H9 (cell line): ENCODE measurements around the gene SLX4IP. TPM values are rescaled to one million over a fixed set of nuclear protein-coding genes. Genes with fewer than 3 reads are reported as not detected.

ENCODE experiments used
- DNase-seq: peaks from one replicate; pipeline ENCODE4 v3.0.0-alpha.2; 2017
- H2AFZ ChIP-seq: one replicate; pipeline ENCODE4 v1.6.1; 2013; ENCODE audit warnings: mild to moderate bottlenecking, low read length, control low read depth, moderate library complexity
- H2AK5ac ChIP-seq: 2 replicates; pipeline ENCODE4 v1.6.1; 2013; ENCODE audit warnings: low read length, control low read depth, mixed read lengths; ENCODE audit not compliant: insufficient read length
- H2BK120ac ChIP-seq: one replicate; pipeline ENCODE4 v1.6.1; 2013; ENCODE audit warnings: low read depth, mild to moderate bottlenecking, low read length, control low read depth, inconsistent platforms; ENCODE audit not compliant: poor library complexity, severe bottlenecking
- H2BK12ac ChIP-seq: 2 replicates; pipeline ENCODE4 v1.6.1; 2013; ENCODE audit warnings: low read length, control low read depth, mixed read lengths, low read depth; ENCODE audit not compliant: insufficient read length
- H2BK15ac ChIP-seq: 2 replicates; pipeline ENCODE4 v1.6.1; 2013; ENCODE audit warnings: low read depth, low read length, control low read depth
- H2BK20ac ChIP-seq: one replicate; pipeline ENCODE4 v1.6.1; 2013; ENCODE audit warnings: low read depth, mild to moderate bottlenecking, low read length, control low read depth, inconsistent platforms; ENCODE audit not compliant: poor library complexity, severe bottlenecking
- H2BK5ac ChIP-seq: 2 replicates; pipeline ENCODE4 v1.6.1; 2013; ENCODE audit warnings: low read length, control low read depth, mixed read lengths; ENCODE audit not compliant: insufficient read length
- H3K14ac ChIP-seq: 2 replicates; pipeline ENCODE4 v1.6.1; 2013; ENCODE audit warnings: low read length, control low read depth; ENCODE audit not compliant: insufficient read depth
- H3K18ac ChIP-seq: 2 replicates; pipeline ENCODE4 v1.6.1; 2013; ENCODE audit warnings: low read depth, mild to moderate bottlenecking, mixed read lengths, low read length, control low read depth; ENCODE audit not compliant: insufficient read length
- H3K23ac ChIP-seq: 2 replicates; pipeline ENCODE4 v1.6.1; 2013; ENCODE audit warnings: low read length, control low read depth, mixed read lengths, low read depth; ENCODE audit not compliant: insufficient read length
- H3K23me2 ChIP-seq: 2 replicates; pipeline ENCODE4 v1.6.1; 2013; ENCODE audit warnings: low read depth, mild to moderate bottlenecking, mixed read lengths, low read length, control low read depth; ENCODE audit not compliant: insufficient read length, poor library complexity, severe bottlenecking
- H3K27ac ChIP-seq: 2 replicates; pipeline ENCODE4 v1.5.1; 2013; ENCODE audit warnings: low read length, control low read depth, mixed read lengths, low read depth; ENCODE audit not compliant: insufficient read length
- H3K27me3 ChIP-seq: 2 replicates; pipeline ENCODE4 v1.6.1; 2013; ENCODE audit warnings: low read length, control low read depth, inconsistent platforms; ENCODE audit not compliant: insufficient read depth
- H3K4ac ChIP-seq: 2 replicates; pipeline ENCODE4 v1.6.1; 2013; ENCODE audit warnings: low read depth, mild to moderate bottlenecking, control low read depth, inconsistent platforms, low read length, moderate library complexity
- H3K4me1 ChIP-seq: 2 replicates; pipeline ENCODE4 v1.6.1; 2013; ENCODE audit warnings: low read length, control low read depth, inconsistent platforms; ENCODE audit not compliant: insufficient read depth
- H3K4me2 ChIP-seq: 2 replicates; pipeline ENCODE4 v1.6.1; 2013; ENCODE audit warnings: low read length, control low read depth, mixed read lengths; ENCODE audit not compliant: insufficient read length, insufficient read depth
- H3K56ac ChIP-seq: 2 replicates; pipeline ENCODE4 v1.6.1; 2013; ENCODE audit warnings: low read depth, mild to moderate bottlenecking, mixed read lengths, low read length, control low read depth; ENCODE audit not compliant: insufficient read length
- H3K79me1 ChIP-seq: 2 replicates; pipeline ENCODE4 v1.6.1; 2013; ENCODE audit warnings: low read depth, mild to moderate bottlenecking, moderate library complexity, low read length, control low read depth, inconsistent platforms; ENCODE audit not compliant: insufficient read depth, poor library complexity, severe bottlenecking
- H3K79me2 ChIP-seq: 2 replicates; pipeline ENCODE4 v1.6.1; 2013; ENCODE audit warnings: low read length, control low read depth, inconsistent platforms; ENCODE audit not compliant: insufficient read depth
- H3K9ac ChIP-seq: 2 replicates; pipeline ENCODE4 v1.6.1; 2013; ENCODE audit warnings: low read length, control low read depth, mixed read lengths; ENCODE audit not compliant: insufficient read length; ENCODE audit errors: extremely low read depth
- H3K9me3 ChIP-seq: one replicate; pipeline ENCODE4 v1.6.1; 2013; ENCODE audit warnings: low read depth, low read length, inconsistent platforms; ENCODE audit not compliant: control insufficient read depth
- H3T11ph ChIP-seq: one replicate; pipeline ENCODE4 v1.6.1; 2013; ENCODE audit warnings: mild to moderate bottlenecking, low read length, control low read depth, inconsistent platforms
- H4K20me1 ChIP-seq: one replicate; pipeline ENCODE4 v1.6.1; 2013; ENCODE audit not compliant: control insufficient read depth, insufficient read length, insufficient read depth
- H4K5ac ChIP-seq: 2 replicates; pipeline ENCODE4 v1.6.1; 2013; ENCODE audit warnings: low read depth, mild to moderate bottlenecking, mixed read lengths, low read length, control low read depth; ENCODE audit not compliant: insufficient read length
- H4K8ac ChIP-seq: replicated peaks from 2 replicates; pipeline ENCODE4 v1.6.1; 2013; ENCODE audit warnings: low read length, control low read depth, mixed read lengths, low read depth; ENCODE audit not compliant: insufficient read length
- H4K91ac ChIP-seq: 2 replicates; pipeline ENCODE4 v1.6.1; 2013; ENCODE audit warnings: low read depth, mild to moderate bottlenecking, moderate library complexity, mixed read lengths, low read length, control low read depth; ENCODE audit not compliant: insufficient read length
- H3K27ac Mint-ChIP-seq, 3 experiments: 2 replicates in 2 of 3; 3 replicates in 1 of 3; pipeline ENCODE4 v1.8.0; 2020 to 2021; ENCODE audit warnings: mixed read lengths in 3 of 3, mild to moderate bottlenecking in 1 of 3, moderate library complexity in 1 of 3
- H3K27me3 Mint-ChIP-seq: 2 replicates; pipeline ENCODE4 v1.8.0; 2021; ENCODE audit warnings: low read depth, mild to moderate bottlenecking, moderate library complexity, mixed read lengths
- H3K36me3 Mint-ChIP-seq, 3 experiments: 2 replicates in 2 of 3; 3 replicates in 1 of 3; pipeline ENCODE4 v1.8.0; 2020 to 2021; ENCODE audit warnings: low read depth in 3 of 3, mixed read lengths in 3 of 3; ENCODE audit not compliant: insufficient read depth in 1 of 3
- H3K4me1 Mint-ChIP-seq, 2 experiments: 2 replicates each; pipeline ENCODE4 v1.8.0; 2020; ENCODE audit warnings: mixed read lengths in 2 of 2
- H3K4me3 Mint-ChIP-seq, 2 experiments: 2 replicates in 1 of 2; 3 replicates in 1 of 2; pipeline ENCODE4 v1.8.0; 2020 to 2021; ENCODE audit warnings: mild to moderate bottlenecking in 2 of 2, mixed read lengths in 2 of 2, moderate library complexity in 1 of 2
- H3K9me3 Mint-ChIP-seq, 2 experiments: 2 replicates in 1 of 2; 3 replicates in 1 of 2; pipeline ENCODE4 v1.8.0; 2020; ENCODE audit warnings: mild to moderate bottlenecking in 2 of 2, mixed read lengths in 2 of 2, moderate library complexity in 1 of 2
- total RNA-seq: library from RNA; stranded (reverse); gene quantifications from 2 replicates; pipeline ENCODE4 v1.2.1, GENCODE V29; 2021
- TF ChIP-seq, protein P1 (sequence below): fragments of 200-600 bp; sonication (generic); conservative IDR thresholded peaks from 3 replicates; pipeline ENCODE4 v1.8.0; 2021; ENCODE audit warnings: antibody characterized with exemption, mild to moderate bottlenecking

SLX4IP gene
- total RNA-seq, 1 experiment from 2014 or later, result 7.9 TPM

GRCh38 chr20:10584371-10584770, 149.3 kb downstream of the SLX4IP start:
- Histone ChIP-seq H3K27ac (no peak overlapping the region), H3K79me2 (no peaks in the 10 kb centered on the region), H4K20me1 (no peaks in the 10 kb centered on the region), H2AK5ac (no peak overlapping the region), H2AFZ (no peak overlapping the region), H2BK5ac (no peak overlapping the region), H3K4me2 (no peak overlapping the region), H4K91ac (no peak overlapping the region), H3K18ac (no peak overlapping the region), H3K9me3 (no peaks in the 10 kb centered on the region), H2BK20ac (no peak overlapping the region), H2BK15ac (no peak overlapping the region), H3K27me3 (no peaks in the 10 kb centered on the region), H2BK120ac (no peak overlapping the region), H3K9ac (no peak overlapping the region), H4K8ac (no peak overlapping the region), H3K23ac (no peak overlapping the region), H3T11ph (no peak overlapping the region), H3K4me1 (0 out of 2 replicates have a peak, but pooled peaks cover 1% of the 10 kb centered on the region), H3K4ac (no peak overlapping the region), H4K5ac (no peak overlapping the region), H3K79me1 (no peaks in the 10 kb centered on the region), H3K23me2 (no peaks in the 10 kb centered on the region), H2BK12ac (no peak overlapping the region), H3K56ac (no peak overlapping the region), H3K14ac (no peak overlapping the region)
- Mint-ChIP-seq H3K4me1 (peaks cover 26 to 32% of the 10 kb centered on the region in 2 experiments), H3K4me3 (no peak overlapping the region), H3K36me3 (no peaks in the 10 kb centered on the region), H3K27me3 (no peaks in the 10 kb centered on the region), H3K9me3 (no peaks in the 10 kb centered on the region), H3K27ac (peak overlapping the region in 2 of 3 experiments; percentile 40 to 44; a peak in 4 of 7 replicates)
- TF ChIP-seq, protein P1, sequence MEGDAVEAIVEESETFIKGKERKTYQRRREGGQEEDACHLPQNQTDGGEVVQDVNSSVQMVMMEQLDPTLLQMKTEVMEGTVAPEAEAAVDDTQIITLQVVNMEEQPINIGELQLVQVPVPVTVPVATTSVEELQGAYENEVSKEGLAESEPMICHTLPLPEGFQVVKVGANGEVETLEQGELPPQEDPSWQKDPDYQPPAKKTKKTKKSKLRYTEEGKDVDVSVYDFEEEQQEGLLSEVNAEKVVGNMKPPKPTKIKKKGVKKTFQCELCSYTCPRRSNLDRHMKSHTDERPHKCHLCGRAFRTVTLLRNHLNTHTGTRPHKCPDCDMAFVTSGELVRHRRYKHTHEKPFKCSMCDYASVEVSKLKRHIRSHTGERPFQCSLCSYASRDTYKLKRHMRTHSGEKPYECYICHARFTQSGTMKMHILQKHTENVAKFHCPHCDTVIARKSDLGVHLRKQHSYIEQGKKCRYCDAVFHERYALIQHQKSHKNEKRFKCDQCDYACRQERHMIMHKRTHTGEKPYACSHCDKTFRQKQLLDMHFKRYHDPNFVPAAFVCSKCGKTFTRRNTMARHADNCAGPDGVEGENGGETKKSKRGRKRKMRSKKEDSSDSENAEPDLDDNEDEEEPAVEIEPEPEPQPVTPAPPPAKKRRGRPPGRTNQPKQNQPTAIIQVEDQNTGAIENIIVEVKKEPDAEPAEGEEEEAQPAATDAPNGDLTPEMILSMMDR, result no peak
- DNase-seq, result no peak
